PFSK-1 (cell line): ENCODE data around the gene UTP20.

Experiments used
- FOXP2 ChIP-seq: optimal IDR thresholded peaks from 2 replicates; pipeline ENCODE3; 2011; ENCODE audit warnings: borderline replicate concordance, control low read depth, inconsistent platforms; ENCODE audit not compliant: insufficient read depth; ENCODE audit errors: extremely low read length, extremely low read depth
- POLR2AphosphoS5 ChIP-seq: IDR thresholded peaks from 2 replicates; pipeline ENCODE4 v1.6.1; 2012; ENCODE audit warnings: low read depth, mild to moderate bottlenecking, control low read depth, low read length, moderate library complexity
- REST ChIP-seq, 2 experiments: IDR thresholded peaks; 2 replicates each; pipeline versions ENCODE4 v1.6.1 to v1.8.0; 2011 to 2012; ENCODE audit warnings: low read depth in 2 of 2, low read length in 2 of 2, control low read depth in 1 of 2, inconsistent platforms in 1 of 2, mild to moderate bottlenecking in 1 of 2, moderate library complexity in 1 of 2; ENCODE audit not compliant: insufficient read depth in 1 of 2
- SIN3A ChIP-seq: IDR thresholded peaks from 2 replicates; pipeline ENCODE4 v1.6.1; 2012; ENCODE audit warnings: mild to moderate bottlenecking, low read length, moderate library complexity, borderline replicate concordance; ENCODE audit not compliant: insufficient read depth
- TAF1 ChIP-seq: IDR thresholded peaks from 2 replicates; pipeline ENCODE4 v1.6.1; 2012; ENCODE audit warnings: low read length, control low read depth, borderline replicate concordance; ENCODE audit not compliant: insufficient read depth

The UTP20 gene

GRCh38 chr12:101351682-101352081 lies 71.8 kb downstream of the UTP20 start:
- TF ChIP-seq POLR2AphosphoS5, result no peak
- no peak for TF ChIP-seq SIN3A
- TF ChIP-seq REST (IDR thresholded peaks at IDR 0.05; ENCODE audit: insufficient read depth in 1 of 2, low read depth in 2 of 2, low read length in 2 of 2), result no peak
- no peak for TF ChIP-seq FOXP2

GRCh38 chr12:101356794-101357193 lies 76.9 kb downstream of the UTP20 start:
- no peak for TF ChIP-seq FOXP2
- no peak for TF ChIP-seq REST (IDR thresholded peaks at IDR 0.05; ENCODE audit: insufficient read depth in 1 of 2, low read depth in 2 of 2, low read length in 2 of 2)
- no peak for TF ChIP-seq TAF1
- TF ChIP-seq SIN3A, result no peak
- no peak for TF ChIP-seq POLR2AphosphoS5

GRCh38 chr12:101361455-101361854 lies 81.5 kb downstream of the UTP20 start:
- TF ChIP-seq TAF1 (no peak), FOXP2 (no peak), SIN3A (no peak), POLR2AphosphoS5 (no peak), REST (IDR thresholded peaks at IDR 0.05; ENCODE audit: insufficient read depth in 1 of 2, low read depth in 2 of 2, low read length in 2 of 2) (no peak)

DNA sequence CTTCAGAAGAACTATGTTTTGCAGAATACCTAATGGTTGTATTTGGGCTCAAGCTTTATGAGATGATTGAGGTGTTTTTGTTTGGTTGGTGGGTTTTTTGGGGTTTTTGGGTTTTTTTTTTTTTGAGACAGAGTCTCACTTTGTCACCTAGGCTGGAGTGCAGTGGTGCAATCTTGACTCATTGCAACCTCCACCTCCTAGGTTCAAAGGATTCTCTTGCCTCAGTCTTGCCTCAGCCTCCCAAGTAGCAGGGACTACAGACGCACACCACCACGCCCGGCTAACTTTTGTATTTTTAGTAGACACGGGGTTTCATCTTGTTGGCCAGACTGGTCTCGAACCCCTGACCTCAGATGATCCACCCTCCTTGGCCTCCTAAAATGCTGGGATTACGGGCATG lies 88.1 kb downstream of the UTP20 start:
- TF ChIP-seq POLR2AphosphoS5 (no peak), REST (IDR thresholded peaks at IDR 0.05; ENCODE audit: insufficient read depth in 1 of 2, low read depth in 2 of 2, low read length in 2 of 2) (no peak), TAF1 (no peak)

DNA sequence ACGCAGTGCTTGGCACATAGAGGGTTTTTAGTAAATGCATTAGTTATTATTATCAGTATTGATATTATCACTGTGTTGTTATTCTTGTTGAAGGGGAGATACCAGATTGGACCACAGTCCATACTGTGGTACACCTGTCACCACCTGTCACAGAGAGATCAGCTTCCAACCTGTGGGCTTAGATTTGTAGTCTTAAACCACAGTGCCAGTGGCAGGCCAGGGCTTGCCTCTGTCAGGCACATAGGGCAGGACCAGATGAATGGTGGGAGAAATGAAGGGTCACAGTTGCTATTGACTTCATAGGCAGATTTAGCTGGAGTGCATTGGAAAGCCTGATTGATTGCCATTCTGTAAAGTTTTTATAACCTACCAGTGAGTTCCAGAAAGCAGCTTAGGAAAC lies 92.5 kb downstream of the UTP20 start:
- TF ChIP-seq TAF1 (no peak), REST (IDR thresholded peaks at IDR 0.05; ENCODE audit: insufficient read depth in 1 of 2, low read depth in 2 of 2, low read length in 2 of 2) (no peak), FOXP2 (no peak), POLR2AphosphoS5 (no peak), SIN3A (no peak)
